HEK293 (cell line): Measurements from ENCODE around the gene MAP3K15.

Experiments used
- CTCF ChIP-seq: fragments of 450-650 bp; formaldehyde crosslinking; IDR thresholded peaks from 2 replicates; pipeline ENCODE4 v1.5.1; 2016; ENCODE audit warnings: missing biosample characterization, missing genetic modification characterization
- GFI1B ChIP-seq: fragments of 450-650 bp; formaldehyde crosslinking; IDR thresholded peaks from 2 replicates; pipeline ENCODE4 v1.5.1; 2016; ENCODE audit warnings: missing biosample characterization, missing genetic modification characterization
- YY1 ChIP-seq: fragments of 450-650 bp; formaldehyde crosslinking; IDR thresholded peaks from 2 replicates; pipeline ENCODE4 v1.5.1; 2018; ENCODE audit warnings: missing biosample characterization, missing genetic modification characterization
- ZNF23 ChIP-seq: fragments of 450-650 bp; formaldehyde crosslinking; IDR thresholded peaks from 2 replicates; pipeline ENCODE4 v1.5.1; 2016; ENCODE audit warnings: missing biosample characterization, missing genetic modification characterization, borderline replicate concordance
- ZNF292 ChIP-seq: fragments of 450-650 bp; formaldehyde crosslinking; IDR thresholded peaks from 2 replicates; pipeline ENCODE4 v1.5.1; 2016; ENCODE audit warnings: low read depth, missing biosample characterization, missing genetic modification characterization, borderline replicate concordance
- ZNF610 ChIP-seq: fragments of 450-650 bp; formaldehyde crosslinking; IDR thresholded peaks from 2 replicates; pipeline ENCODE4 v1.5.1; 2016; ENCODE audit warnings: missing biosample characterization, missing genetic modification characterization, borderline replicate concordance
- ZNF76 ChIP-seq: fragments of 450-650 bp; formaldehyde crosslinking; IDR thresholded peaks from 2 replicates; pipeline ENCODE4; 2016; ENCODE audit warnings: low read depth, missing biosample characterization, missing genetic modification characterization, borderline replicate concordance

DNA sequence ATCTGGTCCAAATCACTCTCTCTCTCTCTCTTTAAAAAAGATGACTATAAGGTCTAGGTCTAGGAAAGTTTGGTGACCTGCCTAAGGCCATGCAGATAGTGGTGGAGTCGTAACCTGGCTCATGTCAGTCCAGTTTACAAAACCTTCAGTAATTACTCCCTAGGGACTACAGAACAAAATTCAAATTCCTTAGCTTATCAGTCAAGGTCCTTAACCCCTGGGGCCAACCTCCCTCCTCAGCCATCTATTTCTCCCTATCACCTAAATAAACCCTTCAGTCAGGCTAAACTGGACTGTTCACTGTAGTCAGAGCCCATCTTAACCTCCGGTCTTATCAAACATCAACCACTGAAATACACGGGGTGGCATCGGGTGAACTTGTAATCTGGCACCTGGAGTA lies 68.9 kb downstream of the MAP3K15 start:
- TF ChIP-seq ZNF76 (tag by site-specific recombination), result no peak
- TF ChIP-seq CTCF (tag by site-specific recombination), result no peak
- no peak for TF ChIP-seq GFI1B (tag by site-specific recombination)
- no peak for TF ChIP-seq ZNF23 (tag by site-specific recombination)
- TF ChIP-seq ZNF292 (tag by site-specific recombination), result no peak
- TF ChIP-seq YY1 (tag by site-specific recombination), result no peak
- TF ChIP-seq ZNF610 (tag by site-specific recombination), result no peak
